GM21737 (cell line): ENCODE measurements around the gene AGAP3.

Experiments used
- ATAC-seq: cut with Tn5 transposase; IDR thresholded peaks from one replicate; pipeline ENCODE4 v1.9.1; 2021; ENCODE audit warnings: mild to moderate bottlenecking, moderate library complexity; ENCODE audit not compliant: unreplicated experiment

The AGAP3 gene

DNA sequence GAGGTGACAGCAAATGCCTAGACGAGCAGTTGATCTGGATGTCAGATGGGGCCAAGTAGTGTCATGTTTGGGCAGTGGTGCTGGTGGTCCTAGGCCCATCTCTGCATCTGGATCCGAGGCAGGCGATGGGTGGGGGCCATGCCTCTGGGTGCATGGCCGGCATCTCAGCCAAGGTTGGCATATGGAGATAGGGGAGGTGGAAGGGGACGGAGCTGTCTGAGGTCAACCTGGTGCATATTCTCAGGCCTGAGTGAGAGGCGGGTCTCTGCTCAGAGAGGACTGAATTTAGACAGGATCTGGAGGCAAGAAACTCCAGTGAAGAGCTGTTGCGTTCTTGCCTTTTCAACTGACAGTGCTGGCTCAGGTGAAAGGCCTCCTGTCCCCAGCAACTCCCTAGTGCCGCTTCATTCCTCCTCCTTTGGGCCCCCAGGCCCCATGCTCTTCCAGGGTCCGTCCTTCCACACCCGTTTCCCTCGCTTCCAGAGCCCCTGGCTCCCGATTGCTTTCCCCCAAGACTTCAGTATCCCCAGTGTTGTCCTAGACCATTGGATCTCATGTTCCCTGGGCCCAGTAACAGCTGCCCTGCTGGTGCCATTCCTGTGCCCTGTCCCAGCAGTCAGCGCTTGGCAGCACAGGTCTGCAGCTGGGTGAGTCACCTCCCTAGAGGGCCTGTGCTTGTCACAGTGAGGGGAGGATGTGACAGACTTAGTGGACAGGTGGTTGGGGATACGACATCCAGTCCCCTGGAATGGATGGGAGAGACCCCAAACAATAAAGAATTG is 48.7 kb downstream of the AGAP3 start:
- no peak for ATAC-seq

DNA sequence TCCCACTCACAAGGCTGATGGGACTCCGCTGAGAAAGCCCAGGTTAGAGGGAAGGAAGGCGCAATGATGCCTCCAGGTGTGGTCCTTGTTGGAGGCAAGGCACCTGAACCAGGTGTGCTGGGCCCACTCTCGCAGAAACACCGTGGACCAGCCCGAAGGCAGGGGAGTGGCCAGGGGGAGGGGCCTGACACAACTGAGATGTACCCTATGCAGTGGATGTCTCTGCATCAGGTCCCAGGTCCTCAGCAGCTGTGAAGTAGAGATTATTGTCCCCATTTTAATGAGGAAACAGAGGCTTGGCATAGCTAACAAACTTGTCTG is 49.2 kb downstream of the AGAP3 start:
- no peak for ATAC-seq

DNA sequence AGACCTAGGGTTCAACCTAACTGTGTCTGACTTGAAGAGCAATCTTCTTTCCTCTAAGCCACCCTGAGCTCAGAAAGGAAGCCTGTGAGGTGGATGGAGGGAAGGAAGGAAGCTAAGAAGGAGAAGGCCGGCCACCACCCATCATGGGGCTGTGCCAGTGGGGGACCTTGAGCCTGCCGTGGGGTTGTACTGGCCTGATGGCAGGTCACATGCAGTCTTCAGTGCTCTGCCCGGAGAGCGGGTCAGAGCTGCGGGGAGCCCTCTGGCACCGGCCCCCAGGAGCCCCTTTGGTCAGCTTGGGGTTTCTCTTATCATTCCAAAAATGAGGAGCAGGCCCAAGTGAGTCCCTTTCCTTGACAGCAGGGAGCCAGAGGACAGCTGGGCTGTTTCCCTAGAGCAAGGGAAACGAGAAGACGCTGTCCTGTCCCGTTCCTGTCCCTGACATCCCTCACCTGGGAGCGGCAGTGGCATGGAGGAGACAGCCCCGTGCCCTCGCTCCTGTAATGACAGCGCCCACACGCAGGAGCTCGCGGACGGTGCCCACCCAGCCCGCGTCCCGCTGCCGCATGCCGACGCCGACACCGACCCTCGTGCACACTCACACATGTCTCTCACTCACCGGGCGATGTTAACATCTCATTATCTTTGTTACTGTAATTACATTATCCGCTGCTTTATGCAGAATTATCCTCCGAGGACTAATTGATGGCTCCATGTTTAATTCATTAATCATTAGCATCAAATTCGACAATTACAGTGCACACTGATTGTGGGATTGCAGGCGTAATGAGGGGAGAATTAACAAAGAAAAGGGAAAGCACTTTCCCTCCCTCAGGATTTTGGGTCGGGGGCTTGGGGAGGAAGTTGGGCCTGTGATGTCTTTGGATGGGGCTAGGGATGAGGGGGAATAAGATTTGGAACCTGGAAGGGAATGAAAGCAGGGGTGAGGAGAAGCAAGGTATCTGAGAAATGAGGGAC is 49.9 kb downstream of the AGAP3 start:
- ATAC-seq = no peak

DNA sequence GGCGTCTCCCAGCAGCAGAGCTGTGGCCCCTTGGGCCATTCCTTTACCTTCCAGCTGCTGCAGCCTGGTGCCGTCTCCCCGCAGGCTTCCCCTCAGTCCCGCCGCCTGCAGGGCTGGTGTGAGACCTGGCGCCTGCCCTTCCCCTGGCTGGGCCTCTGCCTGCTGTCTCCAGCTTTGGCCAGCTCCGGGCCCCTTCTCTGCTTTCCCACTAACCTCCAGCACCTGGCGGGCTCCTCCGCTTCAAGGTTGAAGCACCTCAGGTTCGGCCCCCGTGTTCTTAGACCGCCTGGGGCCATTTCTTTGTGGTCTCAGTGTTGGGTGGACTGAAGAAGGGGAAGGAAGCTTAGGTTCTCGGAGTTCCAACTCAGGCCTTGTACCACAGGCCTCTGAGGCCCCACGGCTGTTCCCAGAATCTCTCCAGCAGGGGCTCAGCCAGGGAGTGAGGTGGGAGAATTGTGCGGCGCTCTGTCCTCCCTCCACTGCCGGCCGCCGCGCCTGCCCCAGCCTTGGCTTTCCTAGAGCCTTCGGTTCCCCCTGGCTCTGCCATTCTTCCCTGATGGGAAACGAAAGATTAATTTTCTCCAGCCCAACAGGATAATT is 50.9 kb downstream of the AGAP3 start:
- ATAC-seq = no peak

DNA sequence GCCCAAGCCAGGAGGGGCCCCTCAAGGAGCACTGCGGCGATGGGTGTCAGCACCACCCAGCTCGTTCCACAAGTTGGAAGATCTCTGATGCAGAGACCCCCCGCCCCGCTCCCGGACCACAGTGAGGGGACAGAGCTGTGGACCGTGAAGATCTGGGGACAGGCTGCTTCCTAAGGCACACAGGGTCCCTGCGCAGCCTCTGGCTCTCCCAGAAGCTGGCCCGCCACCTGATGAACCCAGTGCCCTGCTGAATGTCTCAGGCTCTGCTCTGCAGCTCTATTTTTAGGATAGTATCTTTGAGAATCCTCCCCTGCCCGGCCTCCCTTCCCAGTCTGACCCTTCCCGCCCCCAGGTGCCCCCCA is 51.5 kb downstream of the AGAP3 start:
- no peak for ATAC-seq

DNA sequence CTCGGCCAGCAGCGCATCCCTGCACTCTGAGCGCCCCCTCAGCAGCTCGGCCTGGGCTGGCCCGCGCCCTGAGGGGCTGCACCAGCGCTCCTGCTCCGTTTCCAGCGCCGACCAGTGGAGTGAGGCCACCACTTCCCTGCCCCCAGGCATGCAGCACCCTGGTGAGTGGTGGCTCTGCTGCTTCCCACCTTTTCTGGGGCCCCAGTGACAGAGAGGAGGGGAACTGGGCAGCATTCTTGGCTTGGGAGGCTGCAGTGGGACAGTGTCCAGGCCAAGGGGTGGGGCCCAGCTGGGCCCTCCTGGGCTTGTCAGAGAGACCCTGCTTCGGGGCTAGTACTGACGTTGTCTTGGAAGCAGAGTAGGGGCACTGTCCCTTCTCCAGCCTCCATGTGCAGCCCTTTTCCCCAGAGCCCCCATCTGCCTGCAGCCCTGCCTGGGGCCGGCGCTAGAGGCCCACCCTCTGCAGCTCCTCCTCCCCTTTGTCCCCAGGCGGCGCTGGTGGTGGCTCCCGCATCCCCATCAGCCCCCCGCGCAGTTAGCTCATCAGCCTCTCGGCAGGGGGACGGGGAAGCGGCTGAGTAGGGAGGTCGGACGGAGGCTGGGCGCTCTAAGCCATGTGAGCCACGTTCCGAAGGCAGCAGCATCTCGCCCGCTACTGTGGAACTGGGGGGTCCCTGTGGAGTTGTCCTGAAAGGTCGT is 52.0 kb downstream of the AGAP3 start:
- ATAC-seq = no peak

DNA sequence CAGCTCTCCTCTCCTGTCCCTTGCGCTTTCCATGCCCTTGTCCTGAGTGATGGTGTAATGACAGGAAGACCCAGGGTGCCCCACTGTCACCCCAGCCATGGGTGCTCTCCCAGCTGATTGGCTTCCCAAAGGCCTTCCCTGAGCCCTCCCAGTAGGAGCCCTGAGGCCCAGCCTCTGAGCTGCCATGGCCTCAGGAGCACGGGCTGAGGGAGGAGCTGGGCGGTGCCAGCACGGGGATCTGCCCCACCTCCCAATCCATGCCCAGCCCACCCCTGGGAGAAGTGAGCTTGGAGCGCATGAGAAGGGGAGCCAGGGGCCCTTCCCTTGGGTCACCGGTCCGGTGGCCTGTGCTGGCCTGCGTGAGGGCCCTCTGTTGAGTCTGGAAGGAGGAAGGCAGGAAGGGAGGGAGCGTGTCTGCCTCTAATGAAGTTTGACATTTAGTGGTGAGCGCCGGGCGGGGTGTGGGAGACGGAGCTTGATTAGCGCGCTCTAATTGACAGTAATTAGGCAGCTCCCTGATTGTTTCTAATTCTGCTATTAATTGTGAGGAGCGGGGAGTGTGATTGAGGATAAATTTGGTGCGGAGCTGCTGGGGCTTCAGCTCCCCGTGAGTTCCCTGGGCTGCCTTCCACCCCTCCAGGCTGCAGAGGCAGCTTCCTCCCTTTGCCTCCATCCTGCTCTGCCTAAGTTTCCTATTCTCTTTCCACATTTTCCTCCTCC is 53.0 kb downstream of the AGAP3 start:
- no peak for ATAC-seq

DNA sequence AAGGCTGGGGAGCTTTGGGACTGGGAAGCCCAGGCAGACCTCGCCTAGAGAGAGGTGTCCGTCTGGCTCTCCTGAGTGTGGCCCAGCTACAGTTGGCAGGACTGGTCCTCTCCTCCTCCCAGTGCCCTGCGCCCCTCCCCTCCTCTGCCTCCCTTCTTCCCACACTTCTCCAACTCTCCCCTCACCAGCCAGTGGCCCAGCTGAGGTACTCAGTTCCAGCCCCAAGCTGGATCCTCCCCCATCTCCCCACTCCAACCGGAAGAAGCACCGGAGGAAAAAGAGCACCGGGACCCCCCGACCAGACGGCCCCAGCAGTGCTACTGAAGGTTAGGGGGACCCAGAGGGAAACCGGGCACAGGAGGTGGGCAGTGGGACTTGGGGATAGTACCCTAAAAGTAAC is 53.5 kb downstream of the AGAP3 start:
- ATAC-seq = no peak

DNA sequence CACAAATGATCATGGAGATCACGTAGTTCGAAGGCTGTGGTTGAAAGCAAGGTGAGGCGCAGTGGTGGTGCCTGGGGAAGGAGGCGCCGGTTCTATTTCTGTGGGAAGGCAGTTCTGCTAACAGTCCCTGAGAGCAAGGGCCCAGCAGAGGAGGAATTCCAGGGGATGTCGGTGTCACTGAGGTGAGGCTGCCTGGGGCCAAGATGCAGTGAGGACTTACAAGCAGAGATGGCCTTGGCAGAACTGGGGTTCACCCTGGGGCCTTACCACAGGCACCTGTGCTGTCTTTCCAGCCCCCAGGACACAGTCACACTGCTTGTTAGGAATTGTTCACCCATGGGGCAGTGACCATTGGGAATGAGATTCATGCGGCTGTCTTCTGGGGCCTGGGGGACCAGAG is 54.6 kb downstream of the AGAP3 start:
- no peak for ATAC-seq

DNA sequence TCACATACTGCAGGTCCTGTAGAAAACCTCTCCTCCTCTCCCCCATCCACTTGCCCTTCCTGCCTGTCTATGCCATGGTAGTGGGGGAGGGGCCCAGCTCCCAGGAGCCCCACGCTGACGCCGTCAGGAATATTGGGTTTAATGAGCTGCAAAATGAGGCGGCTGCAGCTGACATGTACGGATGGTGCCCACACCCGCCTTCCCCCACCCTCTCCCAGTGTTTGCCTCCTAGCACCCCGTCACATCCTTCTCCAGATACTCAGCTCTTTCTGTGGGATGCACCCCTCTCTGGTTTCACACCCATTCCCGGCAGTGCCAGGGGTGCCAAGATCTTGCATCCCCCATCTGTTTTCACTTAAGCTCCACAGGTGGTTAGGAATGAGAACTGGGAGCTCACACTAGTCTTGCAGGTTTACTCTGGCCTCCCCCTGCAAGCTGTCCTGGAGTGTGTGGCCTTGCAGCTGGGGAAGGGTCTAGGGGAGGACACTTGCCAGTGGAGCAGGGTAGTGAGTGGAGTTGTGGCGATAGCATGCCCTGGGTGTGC is 55.1 kb downstream of the AGAP3 start:
- ATAC-seq = no peak

DNA sequence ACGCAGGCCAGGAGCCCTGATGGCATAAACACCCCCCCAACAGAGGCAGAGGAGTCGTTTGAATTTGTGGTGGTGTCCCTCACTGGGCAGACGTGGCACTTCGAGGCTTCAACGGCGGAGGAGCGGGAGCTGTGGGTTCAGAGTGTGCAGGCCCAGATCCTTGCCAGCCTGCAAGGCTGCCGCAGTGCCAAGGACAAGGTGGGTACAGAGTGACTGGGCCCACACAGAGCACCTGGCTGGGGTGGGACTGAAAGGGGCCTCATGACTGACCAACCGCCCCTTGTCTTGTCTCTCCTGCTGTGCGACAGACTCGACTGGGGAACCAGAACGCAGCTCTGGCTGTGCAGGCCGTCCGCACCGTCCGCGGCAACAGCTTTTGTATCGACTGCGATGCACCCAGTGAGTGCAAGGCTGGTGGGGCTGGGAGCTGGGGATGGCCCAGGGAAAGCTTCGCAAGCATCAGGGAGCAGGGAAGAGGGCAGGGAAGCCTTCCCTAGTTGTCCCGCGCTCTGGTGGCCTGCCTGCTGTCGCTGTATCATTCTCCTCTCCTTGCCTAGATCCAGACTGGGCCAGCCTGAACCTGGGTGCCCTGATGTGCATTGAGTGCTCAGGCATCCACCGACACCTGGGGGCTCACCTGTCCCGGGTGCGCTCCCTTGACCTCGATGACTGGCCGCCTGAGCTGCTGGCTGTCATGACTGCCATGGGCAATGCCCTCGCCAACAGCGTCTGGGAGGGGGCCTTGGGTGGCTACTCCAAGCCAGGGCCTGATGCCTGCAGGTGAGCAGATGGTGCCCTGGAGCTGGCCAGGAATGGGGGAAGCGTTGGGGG is 55.8 kb downstream of the AGAP3 start:
- ATAC-seq = no peak

DNA sequence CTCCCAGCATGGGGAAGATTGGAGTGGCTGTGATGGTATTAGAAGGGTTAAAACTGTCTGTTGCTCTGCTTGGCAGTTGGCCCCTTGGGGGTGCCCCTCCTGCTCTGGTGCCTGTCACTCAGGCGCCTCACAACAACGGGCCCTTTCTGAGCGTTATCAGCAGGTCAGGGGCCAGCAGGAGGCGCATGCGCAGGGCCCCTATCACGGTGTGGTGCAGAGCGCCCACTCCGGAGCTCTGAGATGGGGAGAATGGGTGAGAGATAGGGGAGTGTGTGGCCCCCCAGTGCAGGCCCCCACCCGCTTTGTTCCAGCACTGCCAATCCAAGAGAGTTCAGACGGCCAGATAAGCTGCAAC is 56.4 kb downstream of the AGAP3 start:
- ATAC-seq = no peak

DNA sequence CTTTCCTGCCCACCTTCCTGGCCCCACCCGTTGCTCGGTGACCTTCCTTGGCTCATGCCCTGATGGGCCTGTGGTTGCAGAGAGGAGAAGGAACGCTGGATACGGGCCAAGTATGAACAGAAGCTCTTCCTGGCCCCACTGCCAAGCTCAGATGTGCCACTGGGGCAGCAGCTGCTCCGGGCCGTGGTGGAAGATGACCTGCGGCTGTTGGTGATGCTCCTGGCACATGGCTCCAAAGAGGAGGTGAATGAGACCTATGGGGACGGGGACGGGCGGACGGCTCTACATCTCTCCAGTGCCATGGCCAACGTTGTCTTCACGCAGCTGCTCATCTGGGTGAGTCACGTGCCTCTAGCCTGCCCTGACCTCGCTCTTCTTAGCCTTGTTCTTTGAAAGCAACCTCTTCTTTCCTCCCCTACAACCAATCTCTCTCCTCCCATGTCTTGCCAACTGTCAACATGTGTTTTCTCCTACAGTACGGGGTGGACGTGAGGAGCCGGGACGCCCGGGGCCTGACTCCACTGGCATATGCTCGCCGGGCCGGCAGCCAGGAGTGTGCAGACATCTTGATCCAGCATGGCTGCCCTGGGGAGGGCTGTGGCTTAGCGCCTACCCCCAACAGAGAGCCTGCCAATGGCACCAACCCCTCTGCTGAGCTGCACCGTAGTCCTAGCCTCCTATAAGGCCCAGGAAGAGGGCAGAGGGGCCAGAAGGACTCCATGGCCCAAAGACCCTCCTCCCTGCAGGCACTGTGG is 57.2 kb downstream of the AGAP3 start:
- ATAC-seq = no peak

DNA sequence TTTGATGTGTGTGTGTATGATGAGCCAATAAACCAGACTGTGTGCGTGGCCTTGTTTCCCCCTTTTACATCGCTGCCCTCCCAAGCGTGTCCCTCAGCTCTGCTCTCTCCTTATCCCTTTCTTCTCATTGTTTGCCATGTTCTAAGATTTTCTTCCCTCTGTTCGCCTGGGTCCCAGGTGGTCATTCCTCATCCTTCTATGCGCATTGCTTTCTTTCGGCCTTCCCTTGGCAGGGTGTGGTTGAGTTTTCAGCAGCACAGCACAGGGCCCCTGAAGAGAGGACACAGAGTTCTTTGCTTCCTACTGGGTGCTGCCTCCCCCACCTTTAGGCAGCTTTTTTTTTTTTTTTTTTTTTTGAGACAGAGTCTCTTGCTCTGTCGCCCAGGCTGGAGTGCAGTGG is 58.1 kb downstream of the AGAP3 start:
- no peak for ATAC-seq

DNA sequence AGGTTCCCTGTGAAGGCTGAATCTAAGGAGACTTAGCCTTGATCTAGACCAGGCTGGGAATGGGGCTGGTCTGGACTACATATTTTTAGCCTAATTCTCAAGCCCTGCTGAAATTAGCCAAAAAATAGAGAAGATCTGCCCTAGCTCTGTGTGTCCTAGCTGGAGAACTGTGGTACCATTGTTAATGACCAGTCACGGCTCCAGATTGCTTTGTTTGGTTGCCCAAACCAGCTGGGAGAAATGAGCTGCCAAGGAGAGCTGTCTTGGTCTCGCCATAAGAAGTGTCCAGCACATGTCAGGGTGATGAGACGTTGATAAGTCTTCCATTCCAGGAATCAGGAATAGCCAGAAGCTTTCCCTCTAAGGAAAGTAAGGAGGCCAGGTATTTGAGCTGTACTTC is 60.5 kb downstream of the AGAP3 start:
- no peak for ATAC-seq

DNA sequence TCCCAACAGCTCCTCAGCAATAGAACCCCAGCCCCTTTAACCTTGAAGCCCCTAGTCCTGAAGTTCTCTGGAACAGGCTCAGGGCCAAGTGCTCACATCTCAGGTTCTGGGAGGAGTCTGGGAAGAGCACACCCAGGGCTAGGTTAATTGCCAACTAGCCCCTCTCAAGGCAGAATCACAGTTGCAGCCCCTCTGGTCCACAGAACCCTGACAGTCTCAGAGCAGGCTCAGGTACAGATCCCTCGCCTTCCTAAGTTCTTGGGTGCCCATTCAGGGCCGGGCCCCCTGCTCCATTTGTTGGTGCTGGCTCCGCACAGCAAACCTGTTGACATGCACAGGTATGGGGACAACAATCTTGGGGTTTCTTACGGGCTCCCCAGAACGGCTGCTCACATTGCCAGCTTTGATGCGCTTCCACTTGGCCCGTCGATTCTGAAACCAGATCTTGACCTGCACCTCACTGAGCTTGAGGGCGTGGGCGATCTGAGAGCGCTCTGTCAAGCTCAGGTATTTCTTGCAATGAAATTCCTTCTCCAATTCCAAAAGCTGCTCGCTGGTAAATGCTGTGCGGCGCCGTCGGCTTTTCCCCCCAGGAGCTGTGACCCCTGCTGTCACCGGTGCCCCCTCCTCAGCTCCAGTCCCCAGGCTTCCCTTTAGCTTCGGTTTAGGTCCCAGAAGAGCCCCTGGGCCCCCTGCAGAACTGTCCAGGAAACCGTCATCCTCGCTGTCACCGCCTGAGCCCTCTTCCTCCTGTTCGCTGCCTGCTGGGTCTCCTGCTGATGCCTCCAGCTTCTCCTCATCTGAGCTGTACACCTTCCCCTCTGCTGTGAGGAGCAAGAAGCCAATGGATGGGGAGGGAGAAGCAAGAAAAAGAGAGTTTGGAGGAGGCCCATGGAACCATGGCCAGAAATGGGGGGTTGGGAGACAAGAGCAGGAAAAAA is 62.3 kb downstream of the AGAP3 start:
- no peak for ATAC-seq

DNA sequence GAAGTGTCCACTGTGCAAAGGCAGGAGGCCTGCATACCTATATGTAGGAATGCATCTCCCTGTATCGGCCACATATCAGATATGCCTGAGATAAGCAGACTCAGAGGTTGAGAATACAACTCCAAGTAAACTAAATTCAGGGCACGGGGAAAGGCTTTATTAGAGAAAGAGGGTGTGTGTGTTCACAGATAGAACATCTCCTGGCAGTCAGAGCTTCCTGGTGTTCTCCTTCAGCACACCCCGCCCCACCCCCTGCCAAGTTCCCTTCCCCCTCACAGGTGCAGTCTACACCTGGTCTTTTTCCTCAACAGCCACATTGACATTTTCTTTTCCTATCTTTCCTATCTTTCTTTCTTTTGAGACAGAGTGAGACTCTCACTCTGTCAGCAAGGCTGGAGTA is 64.1 kb downstream of the AGAP3 start:
- no peak for ATAC-seq
